ENCODE results near the gene YY1.

GRCh38 chr14:100322138-100322957, 83.4 kb downstream of the YY1 start:
- no peak for TF ChIP-seq CTCF (conservative IDR thresholded peaks at IDR 0.05; ENCODE audit: low read length)
- no peak for TF ChIP-seq EZH2phosphoT487 (IDR thresholded peaks at IDR 0.05; ENCODE audit: borderline replicate concordance)

Data from Loucy (cell line).